Mesendoderm (in vitro differentiated cells): ENCODE measurements around the gene LEKR1.

ENCODE experiments used
- DNase-seq: peaks from one replicate; pipeline ENCODE4 v3.0.0; 2013
- H2AK5ac ChIP-seq: 2 replicates; pipeline ENCODE4 v1.6.1; 2013; ENCODE audit warnings: low read length, inconsistent platforms
- H2BK120ac ChIP-seq: 2 replicates; pipeline ENCODE4 v1.6.1; 2013; ENCODE audit warnings: low read depth, mild to moderate bottlenecking, low read length, moderate library complexity, mixed read lengths
- H2BK15ac ChIP-seq: replicated peaks from 2 replicates; pipeline ENCODE4 v1.6.1; 2013; ENCODE audit warnings: low read depth, mild to moderate bottlenecking, moderate library complexity
- H2BK5ac ChIP-seq: 2 replicates; pipeline ENCODE4 v1.6.1; 2013; ENCODE audit warnings: low read length, inconsistent platforms
- H3K18ac ChIP-seq: 2 replicates; pipeline ENCODE4 v1.6.1; 2013; ENCODE audit warnings: mild to moderate bottlenecking, low read length, mixed read lengths
- H3K23ac ChIP-seq: one replicate; pipeline ENCODE4 v1.6.1; 2013; ENCODE audit warnings: low read length
- H3K27ac ChIP-seq: 2 replicates; pipeline ENCODE4 v1.5.1; 2013; ENCODE audit warnings: low read depth, mild to moderate bottlenecking, inconsistent platforms, low read length, moderate library complexity
- H3K27me3 ChIP-seq: 2 replicates; pipeline ENCODE4 v1.6.1; 2013; ENCODE audit warnings: low read length, control low read depth, mild to moderate bottlenecking, inconsistent platforms; ENCODE audit not compliant: insufficient read depth, poor library complexity
- H3K36me3 ChIP-seq: 2 replicates; pipeline ENCODE4 v1.6.1; 2013; ENCODE audit warnings: low read length, inconsistent platforms; ENCODE audit not compliant: control insufficient read depth, insufficient read depth
- H3K4ac ChIP-seq: one replicate; pipeline ENCODE4 v1.6.1; 2013; ENCODE audit warnings: low read depth, mild to moderate bottlenecking, low read length, moderate library complexity
- H3K4me1 ChIP-seq: 2 replicates; pipeline ENCODE4 v1.6.1; 2013; ENCODE audit warnings: low read depth, low read length, inconsistent platforms; ENCODE audit not compliant: control insufficient read depth
- H3K4me2 ChIP-seq: 2 replicates; pipeline ENCODE4 v1.6.1; 2013; ENCODE audit warnings: low read length
- H3K4me3 ChIP-seq: 2 replicates; pipeline ENCODE4 v1.5.1; 2013; ENCODE audit warnings: mild to moderate bottlenecking, low read length
- H3K56ac ChIP-seq: one replicate; pipeline ENCODE4 v1.6.1; 2013; ENCODE audit warnings: low read length
- H3K79me1 ChIP-seq: 2 replicates; pipeline ENCODE4 v1.6.1; 2013; ENCODE audit warnings: low read length, inconsistent platforms
- H3K79me2 ChIP-seq: 2 replicates; pipeline ENCODE4 v1.6.1; 2013; ENCODE audit warnings: mild to moderate bottlenecking, low read length; ENCODE audit not compliant: control insufficient read depth, insufficient read depth
- H3K9ac ChIP-seq: 2 replicates; pipeline ENCODE4 v1.6.1; 2013; ENCODE audit warnings: low read length, inconsistent platforms
- H4K5ac ChIP-seq: one replicate; pipeline ENCODE4 v1.6.1; 2013; ENCODE audit warnings: low read length
- H4K8ac ChIP-seq: one replicate; pipeline ENCODE4 v1.6.1; 2013; ENCODE audit warnings: low read depth, mild to moderate bottlenecking, control low read depth, low read length, moderate library complexity
- whole genome bisulfite sequencing: extraction: QIAGEN DNeasy Blood & Tissue Kit; methylation state at CpG from one replicate; pipeline ENCODE4 v1.1.7; 2013; ENCODE audit warnings: low lambda C conversion rate, missing lambda C conversion rate; ENCODE audit not compliant: insufficient coverage; ENCODE audit errors: extremely low coverage; 5-methylcytosine and 5-hydroxymethylcytosine counted together

The LEKR1 gene

DNA sequence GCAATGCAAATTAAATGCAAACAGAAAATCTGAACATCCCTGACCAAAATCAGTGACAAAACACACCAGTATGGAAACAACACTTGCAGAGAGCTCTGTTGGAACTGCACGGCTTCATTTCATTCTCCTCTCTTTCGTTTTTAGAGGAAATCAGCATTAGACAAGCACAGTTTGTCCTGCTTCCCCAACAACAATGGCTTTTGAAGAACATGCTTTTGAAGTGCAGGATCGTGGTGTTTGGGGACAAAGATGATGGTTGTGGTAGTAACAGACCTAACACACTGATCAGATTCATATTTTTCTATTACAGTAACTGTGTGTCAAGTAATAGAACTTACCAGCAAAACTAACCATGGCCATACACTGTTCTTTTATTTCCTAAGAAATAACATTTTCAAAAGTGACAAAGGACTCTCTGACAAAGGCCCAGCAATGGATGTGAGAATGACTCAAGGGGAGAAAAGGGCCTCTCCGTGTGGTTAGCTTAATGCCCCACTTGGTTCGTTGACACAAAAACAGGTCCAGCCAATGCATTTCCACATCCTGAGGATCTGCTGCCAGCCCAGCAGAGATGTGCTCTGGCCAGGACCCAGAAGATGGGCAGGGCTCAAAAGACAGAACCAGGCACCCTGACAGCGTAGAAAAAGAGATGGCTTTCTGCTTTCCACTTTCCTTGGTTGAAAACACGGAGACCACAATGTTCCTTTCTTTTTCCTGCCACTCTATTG, 249.7 kb downstream of the LEKR1 start:
- Histone ChIP-seq H3K79me1 (no peaks in the 10 kb centered on the region), H4K8ac (no peak overlapping the region), H3K18ac (no peak overlapping the region), H3K56ac (no peak overlapping the region), H3K27ac (no peak overlapping the region), H3K9ac (no peak overlapping the region), H2BK120ac (no peak overlapping the region), H3K36me3 (no peaks in the 10 kb centered on the region), H2BK5ac (no peak overlapping the region), H3K79me2 (no peaks in the 10 kb centered on the region), H3K23ac (no peak overlapping the region), H3K4me2 (no peak overlapping the region), H2BK15ac (no peak overlapping the region), H2AK5ac (no peak overlapping the region), H4K5ac (no peak overlapping the region), H3K4ac (no peak overlapping the region), H3K4me3 (no peak overlapping the region), H3K27me3 (no peaks in the 10 kb centered on the region), H3K4me1 (no peaks in the 10 kb centered on the region)
- no peak for DNase-seq
- WGBS = no CpG with 5 or more reads among the region's 7 CpGs

DNA sequence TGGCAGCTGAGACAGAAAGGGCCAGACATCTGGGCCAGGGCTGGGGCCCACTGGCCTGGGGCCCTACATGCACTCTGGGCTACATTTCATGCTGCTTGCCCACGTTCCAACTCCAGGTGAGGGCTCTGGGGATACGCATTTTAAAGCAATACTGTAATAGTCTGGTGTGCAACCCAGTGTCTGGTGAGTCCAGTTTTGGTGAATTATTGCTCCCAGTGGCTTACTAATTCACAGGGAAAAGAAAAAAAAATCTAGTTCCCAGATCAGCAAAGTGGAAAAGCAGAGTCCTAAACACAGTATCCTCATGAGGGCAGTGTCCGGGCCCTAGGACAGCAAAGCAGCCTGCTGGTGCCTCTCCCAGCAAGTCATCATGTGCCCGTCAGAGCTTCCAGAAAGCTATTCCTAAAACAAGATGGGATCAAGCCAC, 251.4 kb downstream of the LEKR1 start:
- H2BK5ac ChIP-seq = no peak overlapping the region

DNA sequence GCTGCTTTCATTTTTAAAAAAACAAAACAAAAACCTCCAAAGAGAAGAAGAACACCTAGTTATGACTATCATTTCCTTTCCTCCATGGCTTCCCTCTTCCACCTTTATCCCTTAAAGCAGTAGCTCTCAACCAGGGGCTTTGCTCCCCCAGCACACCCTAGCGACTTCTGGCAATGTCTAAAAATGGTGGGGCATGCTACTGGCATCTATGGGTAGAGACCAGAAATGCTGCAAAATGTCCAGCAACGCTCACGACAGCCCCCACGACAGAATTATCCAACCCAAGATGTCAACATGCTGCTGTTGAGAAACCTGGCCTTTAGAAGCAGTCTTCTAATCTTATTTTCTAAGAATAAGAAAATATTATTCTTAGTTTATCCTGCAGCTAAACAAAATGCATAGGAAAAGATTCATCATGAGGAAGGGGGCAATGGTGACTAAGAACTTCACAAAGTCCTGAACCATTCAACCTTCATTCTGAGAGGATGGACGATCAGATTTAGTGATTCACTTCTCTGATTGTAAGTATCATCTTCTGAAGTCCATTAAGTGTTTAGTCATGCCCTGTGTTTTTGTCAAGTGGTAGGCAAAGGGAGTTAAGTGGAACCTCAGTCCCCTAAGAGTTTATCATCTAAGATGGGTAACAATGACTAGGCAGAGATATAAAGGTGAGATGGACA, 252.1 kb downstream of the LEKR1 start:
- H3K9ac ChIP-seq = no peak overlapping the region
- H3K79me1 ChIP-seq = no peaks in the 10 kb centered on the region
- WGBS = no CpG with 5 or more reads among the region's 5 CpGs
- H2BK120ac ChIP-seq = no peak overlapping the region
- no peak overlapping the region for H2BK5ac ChIP-seq
- no peak for DNase-seq
- no peak overlapping the region for H3K27ac ChIP-seq
- H3K27me3 ChIP-seq = no peaks in the 10 kb centered on the region
- H3K4ac ChIP-seq = no peak overlapping the region
- no peak overlapping the region for H3K4me2 ChIP-seq
- H3K23ac ChIP-seq = no peak overlapping the region
- no peak overlapping the region for H4K5ac ChIP-seq
- no peak overlapping the region for H3K4me3 ChIP-seq
- no peaks in the 10 kb centered on the region for H3K36me3 ChIP-seq
- no peak overlapping the region for H3K56ac ChIP-seq
- H3K18ac ChIP-seq = no peak overlapping the region
- no peaks in the 10 kb centered on the region for H3K4me1 ChIP-seq
- H4K8ac ChIP-seq = no peak overlapping the region
- peak overlapping the region; percentile 41 for H2AK5ac ChIP-seq
- H3K79me2 ChIP-seq = no peaks in the 10 kb centered on the region
- H2BK15ac ChIP-seq = no peak overlapping the region

More for the DNA sequence above, 251.4 kb downstream of the LEKR1 start:
- Histone ChIP-seq H3K4me1 (no peaks in the 10 kb centered on the region), H3K79me2 (no peaks in the 10 kb centered on the region), H2BK120ac (no peak overlapping the region), H3K27me3 (no peaks in the 10 kb centered on the region), H2BK15ac (no peak overlapping the region), H3K4me2 (no peak overlapping the region), H2AK5ac (no peak overlapping the region), H3K36me3 (no peaks in the 10 kb centered on the region), H4K5ac (no peak overlapping the region), H3K27ac (no peak overlapping the region), H3K79me1 (no peaks in the 10 kb centered on the region), H3K4me3 (no peak overlapping the region), H4K8ac (no peak overlapping the region), H3K9ac (no peak overlapping the region), H3K18ac (no peak overlapping the region), H3K4ac (no peak overlapping the region), H3K23ac (no peak overlapping the region), H3K56ac (peak overlapping the region; percentile 37)
- no CpG with 5 or more reads among the region's 4 CpGs for WGBS
- peak; percentile 29 for DNase-seq

DNA sequence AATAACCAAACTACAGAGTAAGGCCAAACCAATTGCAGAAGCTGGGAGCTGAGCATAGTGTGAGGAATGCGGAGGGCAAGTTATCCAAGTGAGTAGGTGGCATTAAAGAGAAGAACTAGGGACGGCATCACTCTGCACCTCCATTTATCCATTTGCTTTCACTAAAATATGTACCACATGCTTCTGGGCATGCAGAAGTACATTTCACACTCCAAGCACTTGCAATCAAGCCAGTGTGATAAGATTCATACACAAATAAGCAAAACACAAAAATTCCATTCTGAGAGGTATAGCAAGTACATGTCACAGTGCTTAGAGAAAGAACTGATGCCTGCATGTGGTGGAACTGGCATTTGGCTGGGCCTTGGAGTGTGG, 252.6 kb downstream of the LEKR1 start:
- Histone ChIP-seq H4K8ac (no peak overlapping the region), H3K23ac (no peak overlapping the region), H3K27ac (no peak overlapping the region), H3K79me1 (no peaks in the 10 kb centered on the region), H3K18ac (no peak overlapping the region), H3K36me3 (no peaks in the 10 kb centered on the region), H4K5ac (no peak overlapping the region), H3K4me3 (no peak overlapping the region), H3K79me2 (no peaks in the 10 kb centered on the region), H2BK120ac (no peak overlapping the region), H2BK15ac (no peak overlapping the region), H3K4me2 (no peak overlapping the region), H3K4me1 (no peaks in the 10 kb centered on the region), H3K27me3 (no peaks in the 10 kb centered on the region), H3K4ac (no peak overlapping the region), H3K9ac (no peak overlapping the region), H2BK5ac (no peak overlapping the region), H3K56ac (no peak overlapping the region), H2AK5ac (peak overlapping the region; percentile 41)
- DNase-seq = no peak
- no CpG with 5 or more reads among the region's 2 CpGs for WGBS

DNA sequence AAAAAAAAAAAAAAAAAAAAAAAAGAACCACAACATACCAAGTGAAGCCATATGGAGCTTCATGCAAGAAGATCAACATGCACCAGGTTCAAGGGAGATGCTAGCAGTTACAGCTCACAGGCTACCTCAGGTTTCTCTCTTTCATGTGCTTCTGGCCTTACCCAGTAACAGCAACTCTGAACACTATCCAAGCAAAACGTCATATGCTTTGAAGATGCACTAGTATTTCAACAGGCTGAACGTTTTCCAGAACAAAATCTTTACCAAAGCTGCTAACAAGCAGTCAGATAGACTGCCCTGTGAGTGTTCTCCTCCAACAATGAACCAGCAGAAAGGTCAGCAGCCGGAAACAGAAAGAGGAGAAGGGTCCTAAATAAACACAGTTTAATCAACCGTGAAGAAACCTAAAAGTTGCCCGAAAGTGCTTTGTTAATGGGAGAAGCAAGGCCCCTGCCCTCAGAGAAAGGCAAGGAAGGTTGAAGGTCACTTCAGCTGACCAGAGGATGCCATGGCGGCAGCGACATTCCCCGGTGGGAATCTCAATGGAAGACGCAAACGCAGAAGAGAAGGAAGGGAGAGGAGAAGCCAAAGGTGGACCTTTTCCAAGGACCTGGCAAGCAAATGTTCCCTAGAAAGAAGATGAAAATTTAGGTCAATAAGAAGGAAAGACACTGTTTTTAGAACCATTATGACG, 253.7 kb downstream of the LEKR1 start:
- no peak overlapping the region for H3K56ac ChIP-seq
- no peak overlapping the region for H3K9ac ChIP-seq
- no peak overlapping the region for H2BK15ac ChIP-seq
- no peaks in the 10 kb centered on the region for H3K36me3 ChIP-seq
- H2BK120ac ChIP-seq = no peak overlapping the region
- H4K5ac ChIP-seq = peak overlapping the region; percentile 1
- H3K4me1 ChIP-seq = no peaks in the 10 kb centered on the region
- H3K4ac ChIP-seq = no peak overlapping the region
- H3K23ac ChIP-seq = no peak overlapping the region
- H3K79me1 ChIP-seq = no peaks in the 10 kb centered on the region
- H3K4me2 ChIP-seq = no peak overlapping the region
- H3K79me2 ChIP-seq = no peaks in the 10 kb centered on the region
- no peak overlapping the region for H3K18ac ChIP-seq
- DNase-seq = no peak
- no peak overlapping the region for H3K4me3 ChIP-seq
- H4K8ac ChIP-seq = no peak overlapping the region
- peak overlapping the region; percentile 36 for H2AK5ac ChIP-seq
- no peaks in the 10 kb centered on the region for H3K27me3 ChIP-seq
- no peak overlapping the region for H2BK5ac ChIP-seq
- H3K27ac ChIP-seq = no peak overlapping the region
- no CpG with 5 or more reads among the region's 11 CpGs for WGBS
